GM12801 (cell line): Measurements from ENCODE around the gene PINK1.

Experiments
- TF ChIP-seq, protein P1 (sequence below): IDR thresholded peaks from one replicate; pipeline ENCODE4 v1.5.1; 2011; ENCODE audit warnings: control low read depth; ENCODE audit not compliant: insufficient read length; ENCODE audit errors: extremely low read depth

The PINK1 gene

DNA sequence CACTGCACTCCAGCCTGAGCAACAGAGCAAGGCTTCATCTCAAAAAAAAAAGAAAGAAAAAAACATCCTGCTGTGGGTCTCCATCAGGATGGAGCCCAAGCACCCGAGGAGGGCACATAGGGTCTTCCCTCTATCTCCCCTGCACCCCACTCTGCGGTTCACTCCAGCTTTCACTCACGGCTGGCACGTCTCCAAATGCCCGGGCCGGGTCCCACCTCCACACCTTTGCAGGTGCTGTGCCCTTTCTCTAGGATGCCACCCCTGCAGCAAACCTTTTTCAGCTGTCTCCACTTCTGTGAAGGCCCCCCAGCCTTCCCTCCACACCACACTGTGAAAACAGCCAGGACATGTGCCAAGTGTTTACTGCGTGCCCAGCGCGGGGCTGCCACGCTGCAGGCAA, 50.4 kb downstream of the PINK1 start:
- TF ChIP-seq, protein P1, sequence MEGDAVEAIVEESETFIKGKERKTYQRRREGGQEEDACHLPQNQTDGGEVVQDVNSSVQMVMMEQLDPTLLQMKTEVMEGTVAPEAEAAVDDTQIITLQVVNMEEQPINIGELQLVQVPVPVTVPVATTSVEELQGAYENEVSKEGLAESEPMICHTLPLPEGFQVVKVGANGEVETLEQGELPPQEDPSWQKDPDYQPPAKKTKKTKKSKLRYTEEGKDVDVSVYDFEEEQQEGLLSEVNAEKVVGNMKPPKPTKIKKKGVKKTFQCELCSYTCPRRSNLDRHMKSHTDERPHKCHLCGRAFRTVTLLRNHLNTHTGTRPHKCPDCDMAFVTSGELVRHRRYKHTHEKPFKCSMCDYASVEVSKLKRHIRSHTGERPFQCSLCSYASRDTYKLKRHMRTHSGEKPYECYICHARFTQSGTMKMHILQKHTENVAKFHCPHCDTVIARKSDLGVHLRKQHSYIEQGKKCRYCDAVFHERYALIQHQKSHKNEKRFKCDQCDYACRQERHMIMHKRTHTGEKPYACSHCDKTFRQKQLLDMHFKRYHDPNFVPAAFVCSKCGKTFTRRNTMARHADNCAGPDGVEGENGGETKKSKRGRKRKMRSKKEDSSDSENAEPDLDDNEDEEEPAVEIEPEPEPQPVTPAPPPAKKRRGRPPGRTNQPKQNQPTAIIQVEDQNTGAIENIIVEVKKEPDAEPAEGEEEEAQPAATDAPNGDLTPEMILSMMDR: no peak

DNA sequence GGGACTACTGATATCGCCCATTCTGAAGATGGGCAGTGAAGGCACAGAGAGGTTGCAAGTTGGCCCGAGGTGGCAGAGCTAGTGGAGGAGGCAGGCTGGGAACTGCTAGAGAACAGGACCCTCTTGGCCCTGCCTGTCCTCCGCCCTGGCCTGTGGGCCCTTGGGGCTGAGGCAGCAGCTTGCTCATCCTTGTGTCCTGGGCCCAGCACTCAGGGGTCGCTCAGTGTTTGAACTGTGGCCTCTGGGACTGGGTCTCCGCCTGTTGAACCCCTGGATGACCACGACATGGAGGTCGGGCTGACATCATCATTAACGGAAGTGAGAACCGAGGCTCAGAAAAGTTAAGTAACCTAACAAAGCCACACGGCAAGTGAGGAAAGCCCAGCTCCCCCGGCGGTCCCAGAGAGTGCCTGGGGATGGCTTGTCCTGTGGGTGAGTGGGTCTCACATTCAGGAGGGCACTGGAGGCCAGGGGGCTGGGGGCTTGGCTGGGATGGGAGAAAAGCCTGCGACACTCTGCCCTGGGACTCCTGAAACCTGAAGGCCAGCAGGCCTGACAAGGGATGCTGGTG, 50.9 kb downstream of the PINK1 start:
- TF ChIP-seq, protein P1: no peak

DNA sequence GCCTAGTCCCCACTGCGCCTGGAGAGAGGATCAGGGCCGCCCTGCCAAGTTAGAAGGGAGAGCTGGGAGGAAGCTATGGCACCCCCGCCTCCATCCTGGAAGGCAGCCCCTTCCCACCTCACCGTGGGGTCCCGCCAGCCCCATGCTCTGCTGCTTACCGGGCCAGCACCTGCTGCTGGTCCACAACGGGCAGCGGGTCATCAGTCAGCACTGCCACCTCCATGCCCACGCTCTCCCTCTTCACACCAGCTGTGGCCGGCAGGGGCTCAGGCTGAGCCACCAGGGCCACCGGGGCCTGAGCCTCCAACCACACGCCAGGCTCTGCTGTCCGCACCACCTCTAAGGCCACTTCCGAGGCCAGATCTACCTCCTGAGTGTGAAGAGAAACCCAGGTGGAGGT, 51.4 kb downstream of the PINK1 start:
- TF ChIP-seq, protein P1: no peak

DNA sequence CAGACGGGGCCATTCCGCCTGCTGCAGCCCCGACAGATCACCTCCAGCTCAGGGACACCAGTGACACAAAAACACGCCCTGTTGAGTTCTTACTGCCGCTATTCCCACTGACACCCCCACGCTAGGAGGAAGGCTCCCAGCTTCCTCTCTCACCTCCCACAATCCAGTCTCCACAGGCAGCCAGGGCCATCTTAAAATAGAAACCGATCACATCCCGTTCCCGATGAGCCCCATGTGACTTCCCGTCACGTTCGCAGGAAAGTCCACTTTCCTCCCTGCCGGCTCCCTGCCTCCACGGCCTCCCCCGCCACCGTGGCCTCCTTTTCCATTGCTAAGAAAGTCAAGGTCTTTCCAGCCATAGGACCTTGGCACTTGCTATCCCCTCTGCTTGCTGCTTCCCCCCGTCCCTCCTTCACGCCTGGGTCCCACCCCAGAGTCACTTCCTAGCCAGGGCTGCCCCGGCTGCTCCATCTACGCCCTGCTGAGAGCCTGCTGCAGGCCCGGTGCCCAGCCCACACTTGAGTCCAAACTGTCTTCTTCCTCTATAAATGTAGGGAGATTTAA, 51.9 kb downstream of the PINK1 start:
- TF ChIP-seq, protein P1: no peak

DNA sequence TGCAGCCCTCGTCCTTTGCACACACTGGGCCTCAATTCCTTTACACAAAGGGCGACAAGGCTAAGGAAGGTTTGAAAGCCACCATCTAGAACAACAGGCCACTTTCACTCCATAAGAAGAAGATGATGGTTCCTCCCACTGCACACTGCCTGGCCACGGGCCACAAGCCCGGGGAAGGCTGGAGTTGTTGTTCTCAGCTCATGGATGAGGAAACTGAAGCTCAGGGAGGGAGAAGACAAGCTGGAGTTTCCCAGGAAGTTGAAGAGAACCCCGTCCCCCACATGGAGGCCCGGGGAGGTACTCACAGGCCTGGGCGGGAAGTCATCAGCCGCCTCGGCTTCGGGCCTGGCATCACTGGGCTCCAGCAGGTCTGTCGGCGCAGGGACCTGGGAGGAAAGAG, 52.5 kb downstream of the PINK1 start:
- TF ChIP-seq, protein P1: no peak

DNA sequence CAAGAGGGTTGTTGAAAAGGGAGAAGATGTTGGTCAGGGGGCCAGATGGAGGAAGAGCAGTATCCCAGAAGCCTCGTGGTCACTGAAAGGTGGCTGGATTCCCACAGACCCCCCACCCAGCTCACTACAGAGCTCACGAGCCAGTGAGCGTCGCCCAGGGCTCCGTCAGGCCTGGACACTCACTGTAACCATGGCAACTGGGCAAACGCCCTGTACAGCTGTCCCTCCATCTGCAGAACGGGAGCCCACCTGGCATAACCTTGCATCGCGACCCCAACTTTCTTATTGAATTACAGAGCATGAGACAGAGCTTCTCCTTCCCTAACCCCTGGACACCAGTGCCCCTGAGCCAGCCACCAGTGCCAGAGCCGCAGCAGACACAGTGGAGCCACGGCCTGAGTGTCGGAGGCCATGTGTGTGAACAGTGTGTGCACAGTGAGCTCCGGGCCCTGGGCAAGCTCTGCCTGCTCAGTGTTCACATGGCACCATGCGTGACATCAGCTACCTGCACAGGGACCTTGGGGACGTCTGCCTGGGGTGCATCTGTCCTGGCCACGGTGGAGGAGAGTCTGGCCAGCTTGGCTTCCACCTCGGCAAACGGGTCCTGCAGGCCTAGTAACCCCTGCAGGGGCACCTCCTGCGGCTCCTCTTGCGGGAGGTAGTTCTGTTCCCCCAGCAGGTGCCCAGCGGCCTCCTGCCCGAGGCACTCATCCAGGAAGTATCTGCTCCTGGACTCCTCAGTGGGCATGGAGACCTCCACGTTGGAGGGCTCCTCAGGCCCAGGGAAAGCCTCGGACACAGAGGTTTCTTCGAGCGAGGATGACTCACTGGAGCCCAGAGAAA, 53.8 kb downstream of the PINK1 start:
- TF ChIP-seq, protein P1: no peak

DNA sequence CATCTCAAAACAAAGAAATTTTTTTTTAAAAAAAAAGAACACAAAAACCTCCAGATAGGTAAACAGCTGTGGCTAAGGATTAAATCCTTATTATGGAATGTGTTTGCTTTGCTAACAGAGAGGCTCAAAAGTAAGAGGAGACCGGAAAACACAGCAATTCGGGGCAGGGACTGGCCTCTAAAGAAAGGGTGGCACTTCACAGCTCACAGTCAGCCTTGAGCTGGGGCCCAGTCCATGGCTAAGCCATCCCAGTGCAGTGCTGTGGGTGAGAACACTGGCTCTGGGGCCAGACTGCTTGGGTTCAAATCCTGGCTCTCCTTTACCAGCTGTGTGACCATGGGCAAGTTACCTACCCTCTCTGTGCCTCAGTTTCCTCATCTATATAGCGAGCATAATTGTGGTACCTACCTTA, 56.4 kb downstream of the PINK1 start:
- TF ChIP-seq, protein P1: no peak
